ENCODE results near the gene ASTL. TPM values are rescaled to one million over a fixed set of nuclear protein-coding genes. Genes with fewer than 3 reads are reported as not detected.

Gene ASTL
- total RNA-seq, 1 experiment from 2014 or later, result 0.18 TPM

- TF ChIP-seq TCF7L2 (IDR thresholded peaks at IDR 0.05; ENCODE audit: low read depth, low read length), result no peak
- TF ChIP-seq CTCF (IDR thresholded peaks at IDR 0.05), result no peak
- no peak for TF ChIP-seq REST (IDR thresholded peaks at IDR 0.05; ENCODE audit: insufficient read depth in 1 of 2, low read depth in 2 of 2, low read length in 1 of 2)
- no peak for TF ChIP-seq SIN3A (IDR thresholded peaks at IDR 0.05; ENCODE audit: borderline replicate concordance, insufficient read depth, low read depth, low read length)
- no peak for TF ChIP-seq POLR2AphosphoS5 (IDR thresholded peaks at IDR 0.05; ENCODE audit: low read depth, low read length)
- H3K9me3 ChIP-seq (ENCODE audit: control insufficient read depth, insufficient read depth, low read depth, low read length), result no peaks in the 10 kb centered on the region
- no peak overlapping the region for H3K27ac ChIP-seq (ENCODE audit: low read length)
- ATAC-seq (no peak), DNase-seq (ENCODE audit: low read depth, low spot score) (no peak)
- POLR2A ChIA-PET, result no interaction called here
- no peaks in the 10 kb centered on the region; the same call in 1 of the 2 replicates for H3K27me3 ChIP-seq (ENCODE audit: control insufficient read depth, insufficient read depth, low read length)
- intact Hi-C loops (cut with micrococcal nuclease; ENCODE audit: unreplicated experiment), result no loop called here
- no TSS peak for BruUV-seq (replicated peaks)
- CTCF ChIA-PET, result interaction anchor here (3.0 kb wide), 1 partner anchor 97 kb away, joined by 11 read pairs; no protein-coding TSS in a partner anchor
- no peaks in the 10 kb centered on the region for H3K4me1 ChIP-seq (ENCODE audit: control insufficient read depth, insufficient read depth, low read length)
- no peaks in the 10 kb centered on the region for H3K36me3 ChIP-seq (ENCODE audit: control insufficient read depth, insufficient read depth, low read length)
- no peak overlapping the region for H3K4me3 ChIP-seq (ENCODE audit: low read depth in 2 of 2, low read length in 2 of 2)
- in situ Hi-C loops (cut with HindIII; ENCODE audit: low pct_unique_long_range_greater_than_20kb, low sequenced_read_pairs), result no loop called here
These were observed 19.5 kb downstream of the ASTL start for GRCh38 chr2:96118698-96119388.

GRCh38 chr2:96117701-96118588, 20.4 kb downstream of the ASTL start:
- no peak for DNase-seq (ENCODE audit: low read depth, low spot score)
- BruUV-seq (replicated peaks), result no TSS peak

More at GRCh38 chr2:96117701-96118588, 20.4 kb downstream of the ASTL start:
- in situ Hi-C loops (cut with HindIII; ENCODE audit: low pct_unique_long_range_greater_than_20kb, low sequenced_read_pairs) (no loop called here), intact Hi-C loops (cut with micrococcal nuclease; ENCODE audit: unreplicated experiment) (no loop called here)
- Histone ChIP-seq H3K4me1 (ENCODE audit: control insufficient read depth, insufficient read depth, low read length) (no peaks in the 10 kb centered on the region), H3K27ac (ENCODE audit: low read length) (no peak overlapping the region), H3K4me3 (ENCODE audit: low read depth in 2 of 2, low read length in 2 of 2) (no peak overlapping the region), H3K27me3 (ENCODE audit: control insufficient read depth, insufficient read depth, low read length) (no peaks in the 10 kb centered on the region; the same call in 1 of the 2 replicates), H3K36me3 (ENCODE audit: control insufficient read depth, insufficient read depth, low read length) (no peaks in the 10 kb centered on the region), H3K9me3 (ENCODE audit: control insufficient read depth, insufficient read depth, low read depth, low read length) (no peaks in the 10 kb centered on the region)
- POLR2A ChIA-PET, result no interaction called here
- TF ChIP-seq REST (IDR thresholded peaks at IDR 0.05; ENCODE audit: insufficient read depth in 1 of 2, low read depth in 2 of 2, low read length in 1 of 2) (no peak), TCF7L2 (IDR thresholded peaks at IDR 0.05; ENCODE audit: low read depth, low read length) (no peak), SIN3A (IDR thresholded peaks at IDR 0.05; ENCODE audit: borderline replicate concordance, insufficient read depth, low read depth, low read length) (no peak), CTCF (IDR thresholded peaks at IDR 0.05) (no peak), POLR2AphosphoS5 (IDR thresholded peaks at IDR 0.05; ENCODE audit: low read depth, low read length) (no peak)
- 0 out of 2 replicates have a peak, but pooled peaks have one; percentile 12 for ATAC-seq
- CTCF ChIA-PET, result interaction anchor here (3.0 kb wide), 1 partner anchor 96 kb away, joined by 11 read pairs; no protein-coding TSS in a partner anchor

All from Panc1 (cell line).